Caki2 (cell line): ENCODE results near the gene CLEC16A. TPM values are rescaled to one million over a fixed set of nuclear protein-coding genes. Genes with fewer than 3 reads are reported as not detected.

Source experiments
- DNase-seq: peaks from one replicate; pipeline ENCODE4 v3.0.0-alpha.2; 2015; ENCODE audit warnings: low read depth
- in situ Hi-C: cut with HindIII; loops from 2 replicates; pipeline ENCODE4 v1.10.0; 2016; ENCODE audit warnings: low sequenced_read_pairs, low pct_unique_long_range_greater_than_20kb, mixed read lengths
- total RNA-seq: library from RNA; depleted of rRNA; stranded (reverse); fragments of >200 nt; shearing (Covaris generic); gene quantifications from 2 replicates; pipeline ENCODE4 v1.2.3, GENCODE V29; 2014; ENCODE audit warnings: low replicate concordance

The CLEC16A gene
- total RNA-seq, 1 experiment from 2014 or later = 17.7 TPM

DNA sequence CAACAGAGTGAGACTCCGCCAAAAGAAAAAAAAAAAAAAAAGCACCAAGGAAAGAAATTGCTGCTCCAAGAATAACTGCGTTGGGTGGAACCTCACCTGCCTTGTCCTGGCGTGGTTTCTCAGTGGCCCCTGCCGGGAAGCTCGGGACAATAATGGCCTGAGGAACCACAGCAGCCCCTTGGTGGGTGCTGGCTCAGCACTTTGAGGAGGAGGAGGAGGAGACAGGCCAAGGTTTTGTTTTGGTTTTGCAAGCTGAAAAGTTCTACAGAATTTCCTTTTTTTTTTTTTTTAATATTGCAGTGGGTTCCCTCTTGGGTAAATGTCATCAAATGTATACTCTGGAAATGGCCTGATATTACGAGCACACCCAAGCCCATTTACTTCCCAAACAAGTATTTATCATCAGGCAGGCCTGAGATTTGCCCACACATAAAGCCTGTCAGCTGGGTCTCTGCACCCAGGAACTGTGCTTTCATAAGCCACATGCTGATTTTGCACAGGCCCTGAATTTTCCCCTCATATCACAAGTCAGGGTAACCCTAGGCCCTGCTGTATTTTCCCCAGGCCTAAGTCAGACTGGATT is 233.3 kb downstream of the CLEC16A start:
- in situ Hi-C loops = no loop called here
- no peak for DNase-seq

DNA sequence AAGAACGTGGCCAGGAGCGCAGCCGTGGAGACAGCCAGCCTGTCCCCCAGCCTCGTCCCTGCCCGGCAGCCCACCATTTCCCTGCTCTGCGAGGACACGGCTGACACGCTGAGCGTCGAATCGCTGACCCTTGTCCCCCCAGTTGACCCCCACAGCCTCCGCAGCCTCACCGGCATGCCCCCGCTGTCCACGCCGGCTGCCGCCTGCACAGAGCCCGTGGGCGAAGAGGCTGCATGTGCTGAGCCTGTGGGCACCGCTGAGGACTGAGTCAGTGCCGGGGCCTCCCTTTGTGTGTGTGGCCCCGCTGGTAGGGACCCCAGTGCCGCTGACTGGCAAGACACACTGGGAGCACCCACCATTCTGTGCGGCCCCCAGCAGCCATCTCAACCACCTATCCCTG is 234.1 kb downstream of the CLEC16A start:
- in situ Hi-C loops = no loop called here

DNA sequence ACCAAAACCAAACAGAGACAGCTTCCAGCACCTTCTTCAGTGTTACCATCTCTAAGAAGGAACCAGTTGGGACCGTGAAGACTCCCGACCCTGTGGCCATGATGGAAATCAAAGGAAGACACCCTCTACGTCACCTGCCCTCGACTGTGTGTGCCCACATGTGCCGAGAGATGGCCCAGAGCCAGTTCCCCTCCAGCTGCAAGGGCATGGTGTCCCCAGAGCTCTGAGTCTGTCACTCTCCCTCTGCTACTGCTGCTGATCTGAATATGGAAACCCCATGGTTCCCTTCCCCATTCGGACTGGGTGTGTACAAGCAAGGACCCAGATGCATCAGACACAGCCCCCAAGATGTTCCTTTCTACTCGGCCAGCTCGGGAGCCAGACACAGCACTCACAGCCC is 235.2 kb downstream of the CLEC16A start:
- in situ Hi-C loops = no loop called here
- DNase-seq = no peak

More for the DNA sequence above, 234.1 kb downstream of the CLEC16A start:
- no peak for DNase-seq

DNA sequence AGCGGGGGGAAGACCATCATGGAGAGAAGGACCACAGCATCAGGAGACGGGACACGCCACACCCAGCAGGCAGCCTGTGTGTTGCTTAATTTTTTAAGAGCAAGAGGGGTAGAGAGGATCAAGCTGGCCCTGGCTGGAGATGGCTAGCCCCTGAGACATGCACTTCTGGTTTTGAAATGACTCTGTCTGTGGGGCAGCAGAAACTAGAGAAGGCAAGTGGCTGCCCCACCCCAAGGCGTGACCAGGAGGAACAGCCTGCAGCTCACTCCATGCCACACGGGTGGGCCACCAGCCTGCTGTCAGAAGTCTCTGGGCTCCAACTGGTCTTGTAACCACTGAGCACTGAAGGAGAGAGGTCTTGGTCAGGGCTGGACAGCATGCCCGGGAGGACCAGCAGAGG is 236.1 kb downstream of the CLEC16A start:
- in situ Hi-C loops = no loop called here
- no peak for DNase-seq

DNA sequence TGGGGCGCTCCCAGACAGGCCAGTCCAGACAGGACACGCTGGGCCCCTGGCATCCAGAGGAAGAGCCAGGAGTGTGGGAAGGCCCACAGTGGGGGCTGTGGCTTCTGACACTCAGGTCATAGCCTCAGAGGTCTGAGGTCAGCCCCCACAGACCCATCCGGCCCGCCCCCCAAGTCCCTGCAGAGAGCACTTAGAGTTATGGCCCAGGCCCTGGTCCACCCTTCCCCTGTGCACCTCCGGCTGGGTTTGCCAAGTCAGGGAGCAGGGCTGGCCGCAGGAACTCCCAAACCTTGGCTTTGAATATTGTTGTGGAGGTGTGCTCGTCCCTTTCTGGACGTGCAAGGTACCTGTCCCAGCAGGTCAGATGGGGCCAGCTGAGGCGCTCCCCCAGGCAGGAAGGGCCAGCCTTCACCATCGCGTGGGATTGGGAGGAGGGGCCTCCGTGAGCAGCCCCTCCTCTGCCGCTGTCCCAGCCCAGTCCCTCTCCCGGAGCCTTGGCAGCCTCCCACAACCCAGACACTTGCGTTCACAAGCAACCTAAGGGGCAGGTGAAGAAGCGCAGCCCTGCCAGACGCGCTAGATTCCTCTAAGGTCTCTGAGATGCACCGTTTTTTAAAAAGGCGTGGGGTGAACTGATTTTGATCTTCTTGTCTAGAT is 237.0 kb downstream of the CLEC16A start:
- in situ Hi-C loops = no loop called here

DNA sequence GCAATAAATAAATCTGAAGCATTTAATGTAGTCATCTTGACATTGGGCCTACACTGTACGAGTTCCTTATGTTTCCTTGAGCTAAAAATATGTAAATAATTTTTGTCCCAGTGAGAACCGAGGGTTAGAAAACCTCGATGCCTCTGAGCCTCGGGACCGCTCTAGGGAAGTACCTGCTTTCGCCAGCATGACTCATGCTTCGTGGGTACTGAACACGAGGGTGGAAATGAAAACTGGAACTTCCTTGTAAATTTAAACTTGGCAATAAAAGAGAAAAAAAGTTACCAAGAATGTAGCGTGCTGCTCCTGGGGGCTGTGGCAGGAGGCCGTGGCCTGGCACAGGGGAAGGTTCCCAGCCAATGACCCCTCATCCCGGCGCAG is 237.5 kb downstream of the CLEC16A start:
- DNase-seq = no peak
- in situ Hi-C loops = no loop called here

More for the DNA sequence above, 237.0 kb downstream of the CLEC16A start:
- DNase-seq = no peak

DNA sequence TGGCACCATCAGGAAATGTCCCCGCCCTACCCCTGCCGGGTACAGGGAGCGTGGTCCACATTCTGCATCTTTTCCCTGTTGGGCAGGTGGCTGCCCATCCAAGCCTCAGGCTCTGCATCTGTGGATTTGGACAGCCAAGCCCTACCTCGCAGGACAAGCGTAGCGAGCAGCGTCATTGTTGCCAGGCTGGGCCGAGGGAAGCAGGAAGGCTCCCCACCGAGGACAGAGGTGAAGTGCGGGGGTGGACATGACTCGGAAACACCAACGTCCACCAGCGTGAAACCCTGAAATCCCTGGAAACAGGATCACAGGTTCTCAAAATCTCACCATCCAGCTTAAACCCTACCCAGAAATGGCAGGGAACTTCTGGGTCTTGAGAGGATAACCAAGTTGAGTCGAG is 238.0 kb downstream of the CLEC16A start:
- DNase-seq = no peak
- in situ Hi-C loops = no loop called here

DNA sequence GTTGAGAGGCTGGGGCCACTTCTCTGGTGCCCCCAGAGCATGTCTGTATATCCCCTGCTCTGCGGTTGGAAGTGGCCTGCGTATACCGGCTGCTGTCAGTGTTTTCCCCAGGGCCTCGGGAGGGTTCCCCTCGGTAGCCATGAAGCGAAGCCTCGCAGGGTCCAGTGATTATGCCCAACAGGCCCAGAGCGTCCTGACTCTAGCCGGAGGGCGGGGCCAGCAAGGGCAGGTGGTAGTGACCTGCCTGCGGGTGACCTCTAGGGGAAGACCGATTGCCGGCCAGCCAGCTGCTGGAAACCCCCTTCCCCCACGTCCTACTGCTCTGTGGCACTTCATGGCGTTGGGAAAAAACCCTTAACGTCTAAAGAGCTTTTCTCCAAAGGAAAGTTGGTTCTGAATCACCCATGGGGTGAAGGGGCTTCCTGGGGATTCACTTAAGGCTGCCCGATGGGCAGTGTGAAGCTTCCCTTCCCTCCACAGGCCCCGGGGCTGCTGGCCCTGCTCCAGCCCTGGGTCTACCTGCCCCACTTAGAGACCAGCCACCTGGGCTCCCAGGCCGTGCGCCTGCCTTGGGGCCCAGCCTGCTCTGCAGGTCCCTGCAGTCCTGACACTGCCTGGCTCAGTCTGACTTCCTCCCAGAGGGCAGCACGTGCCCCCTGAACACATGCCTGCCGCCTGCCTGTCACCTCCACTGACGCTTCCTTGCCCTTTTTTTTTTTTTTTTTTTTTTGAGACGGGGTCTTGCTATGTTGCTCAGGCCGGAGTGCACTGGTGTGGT is 238.9 kb downstream of the CLEC16A start:
- in situ Hi-C loops = no loop called here
- DNase-seq = no peak

DNA sequence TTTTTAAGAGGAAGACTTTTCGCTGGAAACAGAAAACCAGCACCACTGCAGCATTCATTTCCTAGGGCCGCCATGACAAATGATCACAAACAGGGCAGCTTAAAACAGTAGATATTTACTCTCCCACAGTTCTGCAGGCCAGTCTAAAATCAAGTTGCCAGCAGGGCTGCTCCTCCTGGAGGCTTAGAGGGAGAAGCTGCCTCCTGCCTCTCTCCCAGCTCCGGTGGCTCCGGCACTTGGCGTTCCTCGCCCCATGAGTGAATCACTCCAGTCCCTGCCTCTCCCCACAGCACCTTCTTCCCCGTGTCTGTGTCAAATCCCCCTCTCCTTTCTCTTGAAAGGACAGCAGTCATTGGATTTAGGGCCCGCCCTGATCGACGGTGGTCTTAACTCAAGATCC is 239.6 kb downstream of the CLEC16A start:
- DNase-seq = no peak
- in situ Hi-C loops = no loop called here

DNA sequence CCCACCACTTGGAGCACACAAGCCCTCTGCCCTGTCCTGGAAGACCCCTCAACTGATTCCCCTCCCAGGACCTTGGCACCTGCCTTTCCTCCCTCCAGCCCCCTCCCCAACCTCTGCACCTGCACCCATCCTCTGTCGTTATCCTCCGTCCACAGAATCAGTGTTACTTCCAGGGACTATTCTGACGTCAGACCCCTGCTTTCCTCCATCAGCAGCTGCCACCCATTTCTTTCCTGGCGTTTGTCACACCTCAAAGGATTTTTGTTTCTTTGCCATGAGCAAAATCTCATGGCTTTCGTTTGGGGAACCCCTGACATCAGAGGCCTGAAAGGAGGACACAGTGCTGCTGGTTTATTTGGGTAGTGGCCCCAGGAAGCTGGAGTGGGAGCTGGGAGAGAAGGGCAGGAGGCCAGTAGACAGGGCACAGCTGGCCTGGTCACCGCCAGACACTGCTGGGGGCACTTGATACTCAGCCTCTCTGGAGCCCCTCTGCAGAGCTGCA is 243.2 kb downstream of the CLEC16A start:
- DNase-seq = no peak
- in situ Hi-C loops = no loop called here

DNA sequence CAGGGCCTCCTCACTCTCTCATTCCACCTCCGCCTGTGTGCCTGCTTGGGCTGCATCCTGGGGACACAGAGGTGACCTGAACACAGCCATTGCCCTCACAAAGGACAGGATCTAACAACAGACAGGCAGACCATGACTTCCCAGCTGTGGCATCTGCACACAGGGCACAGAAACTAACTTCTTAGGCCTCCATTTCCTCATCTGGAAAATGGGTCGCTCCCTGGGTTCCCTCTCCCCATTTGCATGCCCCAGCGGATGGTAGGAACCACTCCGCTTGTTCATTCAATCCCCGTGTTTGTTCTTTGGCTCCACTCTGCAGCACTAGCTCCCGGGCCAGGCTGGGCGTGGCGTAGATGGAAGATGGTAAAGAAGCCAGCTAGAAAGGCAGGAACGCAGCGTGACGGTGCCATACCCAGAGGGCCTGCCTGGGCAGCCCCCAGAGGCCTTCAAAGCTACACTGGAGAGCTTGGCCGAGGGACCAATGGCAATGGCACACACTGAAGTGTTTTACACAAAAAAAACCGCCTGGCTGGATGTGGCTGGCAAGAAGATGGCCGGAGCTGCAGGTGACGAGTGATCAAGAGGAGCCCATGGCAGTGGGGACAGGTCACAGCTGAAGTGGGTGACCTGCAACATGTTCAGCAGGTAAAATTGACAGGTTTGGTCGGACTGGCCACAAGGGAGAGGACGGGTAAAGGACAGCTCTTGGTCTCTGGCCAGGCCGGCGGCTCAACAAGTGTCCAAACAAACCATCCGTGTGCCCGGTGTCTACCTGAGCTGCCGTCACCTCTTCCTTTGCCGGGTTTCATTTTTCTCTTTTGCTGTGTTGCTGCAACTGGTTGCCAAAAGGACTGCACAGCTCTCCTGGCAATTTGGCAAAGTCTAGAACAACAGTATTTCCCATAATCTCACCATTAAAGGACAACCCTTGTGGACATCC is 244.7 kb downstream of the CLEC16A start:
- no peak for DNase-seq
- in situ Hi-C loops = no loop called here

DNA sequence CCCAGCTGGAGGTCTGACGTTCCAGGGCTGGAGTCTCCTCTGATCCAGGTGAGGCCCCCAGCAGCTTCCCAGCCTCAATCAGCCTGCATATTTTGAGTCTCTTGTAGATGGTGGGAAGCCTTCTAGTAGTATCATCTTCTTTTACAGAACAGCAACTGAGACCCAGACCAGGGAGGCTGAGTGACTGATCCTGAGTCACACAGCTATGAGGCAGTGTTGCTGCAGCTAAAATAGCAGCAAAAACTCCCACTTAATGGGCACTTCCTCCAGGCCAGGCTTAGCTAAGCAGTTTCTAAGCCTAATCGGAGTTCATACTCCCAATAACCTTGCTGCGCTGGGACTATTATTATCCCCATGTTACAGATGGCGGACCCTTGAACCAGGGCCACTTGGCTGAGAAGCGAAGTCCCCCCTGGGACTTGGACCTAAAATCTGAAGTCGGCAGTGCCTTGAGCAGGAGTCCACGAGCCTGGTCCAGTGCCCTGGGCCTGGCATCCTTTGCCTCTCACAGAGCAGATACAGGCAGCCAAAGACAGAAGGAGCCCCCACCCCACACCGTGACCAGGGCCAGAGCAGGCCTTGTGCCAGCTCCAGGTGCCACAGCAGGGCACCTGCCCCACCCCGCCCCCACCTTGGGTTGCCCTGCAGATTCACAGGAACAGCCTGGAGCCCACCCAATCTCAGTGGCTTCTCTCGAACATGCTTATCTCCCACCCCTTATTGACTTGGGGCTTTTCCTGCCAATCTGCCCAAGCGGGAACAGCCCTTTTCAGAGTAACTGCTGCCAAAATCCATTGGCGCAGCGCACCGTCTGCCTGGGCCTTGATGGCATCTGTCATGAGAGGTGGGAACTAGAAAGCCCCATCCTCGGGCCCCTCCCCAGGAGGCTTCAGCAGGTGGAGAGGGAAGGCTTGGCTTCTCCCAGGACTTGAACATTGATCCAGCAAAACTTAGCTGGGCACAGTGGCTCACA is 246.5 kb downstream of the CLEC16A start:
- no peak for DNase-seq

DNA sequence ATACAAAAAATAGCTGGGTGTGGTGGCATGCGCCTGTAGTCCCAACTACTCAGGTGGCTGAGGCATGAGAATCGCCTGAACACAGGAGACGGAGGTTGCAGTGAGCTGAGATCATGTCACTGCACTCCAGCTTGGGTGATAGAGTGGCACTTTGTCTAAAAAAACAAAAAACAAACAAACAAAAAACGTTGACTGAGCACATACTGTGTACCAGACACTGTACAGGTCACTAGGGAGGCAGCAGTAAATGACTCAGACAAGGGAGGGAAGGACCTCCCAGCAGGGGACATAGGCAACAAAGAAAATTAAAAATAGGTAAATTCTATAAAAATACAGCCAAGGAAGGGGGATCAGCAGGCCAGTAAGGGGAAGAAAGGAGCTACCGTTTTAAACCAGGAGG is 247.3 kb downstream of the CLEC16A start:
- in situ Hi-C loops = no loop called here
- no peak for DNase-seq

More for the DNA sequence above, 246.5 kb downstream of the CLEC16A start:
- in situ Hi-C loops = no loop called here

DNA sequence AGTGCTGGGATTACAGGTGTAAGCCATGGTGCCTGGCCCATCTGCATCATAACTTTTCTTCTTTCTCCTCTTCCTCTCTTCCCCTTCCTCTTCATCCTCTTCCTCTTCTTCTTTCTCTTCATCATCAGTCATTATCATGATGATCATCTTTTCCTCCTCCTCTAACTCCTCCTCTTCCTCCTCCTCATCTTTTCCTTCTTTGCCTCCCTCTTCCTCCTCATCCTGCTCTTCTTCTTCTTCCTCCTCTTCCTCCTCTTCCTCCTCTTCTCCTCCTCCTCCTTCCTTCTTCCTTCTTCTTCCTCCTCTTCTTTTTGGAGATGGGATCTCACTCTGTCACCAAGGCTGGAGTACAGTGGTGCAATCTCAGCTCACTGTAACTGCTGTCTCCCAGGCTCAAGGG is 249.1 kb downstream of the CLEC16A start:
- in situ Hi-C loops = no loop called here
- no peak for DNase-seq

DNA sequence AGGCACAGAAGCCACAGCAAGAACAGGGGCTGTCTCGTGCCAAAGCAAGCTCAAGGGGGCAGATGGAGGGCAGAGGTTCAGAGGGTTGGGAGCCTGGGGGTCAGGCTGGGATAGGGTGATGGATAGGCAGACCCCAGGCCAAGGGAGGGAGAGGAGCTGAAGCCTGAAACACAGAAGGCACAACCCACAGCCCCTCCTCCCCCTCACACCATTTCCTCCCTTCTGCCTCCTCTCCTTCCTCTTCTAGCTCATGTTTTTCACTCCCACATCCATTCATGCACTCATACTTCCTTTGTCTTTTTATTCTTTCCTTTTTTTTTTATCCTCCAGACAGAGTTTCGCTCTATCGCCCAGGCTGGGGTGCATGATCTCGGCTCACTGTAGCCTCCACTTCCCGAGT is 250.5 kb downstream of the CLEC16A start:
- DNase-seq = no peak
- in situ Hi-C loops = no loop called here

DNA sequence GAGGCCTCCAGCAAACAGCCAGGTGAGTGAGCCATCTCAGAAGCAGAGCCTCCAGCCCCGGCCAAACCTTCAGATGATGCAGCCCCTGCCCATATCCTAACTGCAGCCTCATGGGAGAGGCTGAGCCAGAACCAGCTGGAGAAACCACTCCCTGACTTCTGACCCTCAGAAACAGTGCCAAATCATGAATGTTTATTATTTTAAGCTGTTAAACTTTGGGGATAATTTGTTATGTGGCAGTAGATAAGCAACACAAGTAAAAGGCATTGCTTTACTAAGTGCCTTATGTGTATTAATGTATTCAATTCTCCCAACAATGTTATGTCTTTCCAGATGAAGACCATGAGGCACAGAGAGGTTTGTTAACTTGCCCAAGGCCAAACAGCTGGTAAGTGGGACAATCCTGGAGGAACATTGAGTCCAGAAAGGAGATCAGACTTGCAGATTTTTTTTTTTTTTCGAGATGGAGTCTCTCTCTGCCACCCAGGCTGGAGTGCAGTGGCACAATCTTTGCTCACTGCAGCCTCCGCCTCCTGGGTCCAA is 252.0 kb downstream of the CLEC16A start:
- in situ Hi-C loops = no loop called here
- no peak for DNase-seq

DNA sequence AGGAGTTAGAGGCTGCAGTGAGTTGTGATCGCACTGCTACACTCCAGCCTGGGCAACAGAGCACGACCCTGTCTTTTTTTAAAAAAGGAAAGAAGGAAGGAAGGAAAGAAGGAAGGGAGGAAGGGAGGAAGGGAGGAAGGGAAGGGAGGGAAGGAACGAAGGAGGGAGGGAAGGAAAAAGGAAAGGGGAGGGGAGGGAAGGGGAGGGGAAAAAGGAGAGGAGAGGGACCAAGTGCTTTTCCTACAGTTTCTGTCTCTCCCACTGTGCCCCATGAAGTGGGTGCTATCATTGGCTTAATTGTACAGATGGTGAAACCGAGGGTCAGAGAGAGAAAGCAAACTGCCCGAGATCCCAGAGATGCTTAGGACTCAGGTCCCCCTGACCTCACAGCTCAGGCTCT is 254.0 kb downstream of the CLEC16A start:
- in situ Hi-C loops = no loop called here
- no peak for DNase-seq
